GM23338 (cell line): ENCODE results near the gene PACSIN1. TPM values are rescaled to one million over a fixed set of nuclear protein-coding genes. Genes with fewer than 3 reads are reported as not detected.

Experiments used
- ATAC-seq: fragments of 200-7000 bp; cut with Tn5 transposase; 3 replicates; pipeline ENCODE4 v1.9.1; 2020
- DNase-seq: peaks from one replicate; pipeline ENCODE4 v3.0.0-alpha.2; 2015; ENCODE audit warnings: low spot score
- H2AFZ ChIP-seq: fragments of 200-600 bp; sonication (generic); 2 replicates; pipeline ENCODE4 v1.8.0; 2016; ENCODE audit warnings: antibody characterized with exemption, mild to moderate bottlenecking, moderate library complexity
- H3F3A ChIP-seq: fragments of 200-600 bp; sonication (generic); replicated peaks from 2 replicates; pipeline ENCODE4 v1.8.0; 2017; ENCODE audit warnings: antibody characterized with exemption, mixed run types, low read depth
- H3K27ac ChIP-seq: fragments of 200-600 bp; sonication (generic); 2 replicates; pipeline ENCODE4 v1.6.1; 2016; ENCODE audit warnings: low read depth
- H3K27me3 ChIP-seq: fragments of 200-600 bp; sonication (generic); 2 replicates; pipeline ENCODE4 v1.8.0; 2016; ENCODE audit warnings: mild to moderate bottlenecking, mixed run types, moderate library complexity; ENCODE audit not compliant: insufficient read depth
- H3K36me3 ChIP-seq: fragments of 200-600 bp; sonication (generic); 2 replicates; pipeline ENCODE4 v1.8.0; 2016; ENCODE audit warnings: mild to moderate bottlenecking; ENCODE audit not compliant: insufficient read depth
- H3K4me1 ChIP-seq: fragments of 200-600 bp; sonication (generic); 2 replicates; pipeline ENCODE4 v1.8.0; 2016; ENCODE audit warnings: mild to moderate bottlenecking, moderate library complexity; ENCODE audit not compliant: insufficient read depth
- H3K4me2 ChIP-seq: fragments of 200-600 bp; sonication (generic); 2 replicates; pipeline ENCODE4 v1.7.1; 2017; ENCODE audit warnings: mixed run types
- H3K4me3 ChIP-seq: fragments of 200-600 bp; sonication (generic); 2 replicates; pipeline ENCODE4 v1.6.1; 2016; ENCODE audit warnings: mixed run types
- H3K79me2 ChIP-seq: fragments of 200-600 bp; sonication (generic); replicated peaks from 2 replicates; pipeline ENCODE4 v1.8.0; 2017; ENCODE audit warnings: mild to moderate bottlenecking; ENCODE audit not compliant: insufficient read depth
- H3K9me2 ChIP-seq: fragments of 200-600 bp; sonication (generic); 2 replicates; pipeline ENCODE4 v1.8.0; 2017; ENCODE audit not compliant: insufficient read depth
- H4K20me1 ChIP-seq: fragments of 200-600 bp; sonication (generic); replicated peaks from 2 replicates; pipeline ENCODE4 v1.8.0; 2017; ENCODE audit warnings: mild to moderate bottlenecking; ENCODE audit not compliant: insufficient read depth
- H3K27ac Mint-ChIP-seq: 2 replicates; pipeline ENCODE4 v1.8.0; 2020; ENCODE audit warnings: inconsistent platforms, mild to moderate bottlenecking, moderate library complexity, mixed read lengths
- H3K27me3 Mint-ChIP-seq: 3 replicates; pipeline ENCODE4 v1.8.0; 2022; ENCODE audit warnings: low read depth, mild to moderate bottlenecking, moderate library complexity, mixed read lengths, inconsistent platforms; ENCODE audit not compliant: insufficient read depth, poor library complexity
- H3K36me3 Mint-ChIP-seq: 3 replicates; pipeline ENCODE4 v1.8.0; 2021; ENCODE audit warnings: low read depth, mild to moderate bottlenecking, inconsistent platforms, moderate library complexity, mixed read lengths
- H3K4me1 Mint-ChIP-seq: 3 replicates; pipeline ENCODE4 v1.8.0; 2020; ENCODE audit warnings: mild to moderate bottlenecking, inconsistent platforms, mixed read lengths
- H3K4me3 Mint-ChIP-seq: 3 replicates; pipeline ENCODE4 v1.8.0; 2021; ENCODE audit warnings: moderate library complexity, mild to moderate bottlenecking, inconsistent platforms, mixed read lengths
- H3K9me3 Mint-ChIP-seq: 3 replicates; pipeline ENCODE4 v1.8.0; 2020; ENCODE audit warnings: moderate library complexity, mild to moderate bottlenecking, inconsistent platforms, mixed read lengths
- EZH2 ChIP-seq: fragments of 200-600 bp; sonication (generic); IDR thresholded peaks from one replicate; pipeline ENCODE4 v1.8.0; 2017; ENCODE audit warnings: antibody characterized with exemption, mild to moderate bottlenecking, low read depth; ENCODE audit not compliant: unreplicated experiment
- EZH2phosphoT487 ChIP-seq: fragments of 200-600 bp; sonication (generic); IDR thresholded peaks from one replicate; pipeline ENCODE4 v1.8.1; 2018; ENCODE audit warnings: antibody characterized with exemption; ENCODE audit not compliant: unreplicated experiment
- JUNB ChIP-seq: IDR thresholded peaks from one replicate; pipeline ENCODE4 v1.6.1; 2016; ENCODE audit warnings: antibody characterized with exemption; ENCODE audit not compliant: unreplicated experiment
- NANOG ChIP-seq: IDR thresholded peaks from 2 replicates; pipeline ENCODE4 v1.6.1; 2016; ENCODE audit warnings: antibody characterized with exemption, borderline replicate concordance
- POLR2AphosphoS5 ChIP-seq: IDR thresholded peaks from 2 replicates; pipeline ENCODE4 v1.6.1; 2016; ENCODE audit warnings: antibody characterized with exemption, low read depth
- REST ChIP-seq: IDR thresholded peaks from one replicate; pipeline ENCODE4 v1.6.1; 2018; ENCODE audit warnings: antibody characterized with exemption; ENCODE audit not compliant: unreplicated experiment
- ZNF114 ChIP-seq: fragments of 250-450 bp; sonication (Bioruptor Pico); IDR thresholded peaks from 2 replicates; pipeline ENCODE4 v1.5.0; 2020; ENCODE audit warnings: mild to moderate bottlenecking, moderate library complexity
- ZNF331 ChIP-seq: fragments of 250-450 bp; sonication (Bioruptor Pico); IDR thresholded peaks from 2 replicates; pipeline ENCODE4 v1.5.0; 2020; ENCODE audit warnings: low read depth, mild to moderate bottlenecking, moderate library complexity
- ZNF462 ChIP-seq: fragments of 250-450 bp; sonication (Bioruptor Pico); IDR thresholded peaks from 2 replicates; pipeline ENCODE4 v1.5.0; 2020; ENCODE audit warnings: mild to moderate bottlenecking, moderate library complexity
- polyA plus RNA-seq: library from polyadenylated mRNA; unstranded; fragments of >200 nt; fragmentation: Nextera tagmentation; extraction: Ambion mirVana; gene quantifications from 2 replicates; pipeline ENCODE4 v1.2.1, GENCODE V29; 2016
- total RNA-seq: library from RNA; depleted of rRNA; stranded (reverse); fragments of >200 nt; shearing (Covaris generic); gene quantifications from 2 replicates; pipeline ENCODE4 v1.2.3, GENCODE V29; 2014

PACSIN1 gene
- total and polyA plus RNA-seq, 2 experiments from 2014 or later, result 5.2 to 8.7 TPM

- ATAC-seq (no peak), DNase-seq (no peak)
- Histone ChIP-seq H3K79me2 (no peaks in the 10 kb centered on the region), H2AFZ (no peak overlapping the region), H3K4me1 (peaks cover 3% of the 10 kb centered on the region), H4K20me1 (no peaks in the 10 kb centered on the region), H3K27me3 (no peaks in the 10 kb centered on the region), H3K27ac (no peak overlapping the region), H3K4me2 (no peak overlapping the region), H3F3A (no peaks in the 10 kb centered on the region), H3K4me3 (no peak overlapping the region), H3K9me2 (no peaks in the 10 kb centered on the region), H3K36me3 (no peaks in the 10 kb centered on the region)
- Mint-ChIP-seq H3K27ac (no peak overlapping the region), H3K36me3 (no peaks in the 10 kb centered on the region; the same call in 2 of the 3 replicates), H3K4me3 (no peak overlapping the region), H3K9me3 (no peaks in the 10 kb centered on the region), H3K4me1 (peaks cover 7% of the 10 kb centered on the region; the same call in 2 of the 3 replicates), H3K27me3 (peaks cover 8% of the 10 kb centered on the region)
- TF ChIP-seq NANOG (no peak), ZNF462 (CRISPR knock-in tag) (no peak), REST (no peak), JUNB (no peak), ZNF114 (CRISPR knock-in tag) (no peak), POLR2AphosphoS5 (no peak), ZNF331 (CRISPR knock-in tag) (no peak), EZH2phosphoT487 (no peak), EZH2 (no peak)
Observed at GRCh38 chr6:34521463-34522285, 55.8 kb downstream of the PACSIN1 start.
